ENCODE results near the gene RYR2. TPM values are rescaled to one million over a fixed set of nuclear protein-coding genes. Genes with fewer than 3 reads are reported as not detected.
A peak's percentile ranks its signal among the peaks of the same experiment; 100 is the strongest.
"Not testable (repeated sequence)": the region's sequence is repeated elsewhere in the genome, so short reads cannot be mapped to it uniquely, and the experiment has no call there.

Gene RYR2
- total and polyA plus RNA-seq, 12 donors, result 43.1 to 1,252 (median 872) TPM

GRCh38 chr1:237811633-237812032 is 769.6 kb downstream of the RYR2 start:
- Histone ChIP-seq H3K4me3 (no peak overlapping the region), H3K36me3 (peaks cover 0 to 60% (median 0%) of the 10 kb centered on the region in 9 donors), H3K9me3 (no peaks in the 10 kb centered on the region), H3K4me1 (peaks cover 0 to 32% (median under 1%) of the 10 kb centered on the region in 9 donors), H3K27me3 (no peaks in the 10 kb centered on the region), H3K27ac (no peak overlapping the region)
- no peak for TF ChIP-seq CTCF (IDR thresholded peaks at IDR 0.05)
- ATAC-seq (no peak), DNase-seq (no peak)
- 57 to 62% methylated on average over 5 of the region's 5 CpGs for WGBS, 2 donors
- intact Hi-C loops (cut with DNase I), result no loop called here

- no peak for DNase-seq
- intact Hi-C loops (cut with DNase I), result no loop called here
- H3K36me3 ChIP-seq, result peaks cover 0 to 64% (median 0%) of the 10 kb centered on the region in 9 donors
- no peak overlapping the region for H3K27ac ChIP-seq
- 31 to 37% methylated on average over 2 of the region's 2 CpGs for WGBS, 2 donors
- no peaks in the 10 kb centered on the region for H3K9me3 ChIP-seq
- H3K4me3 ChIP-seq, result no peak overlapping the region
- no peak for TF ChIP-seq CTCF (IDR thresholded peaks at IDR 0.05)
- H3K27me3 ChIP-seq, result no peaks in the 10 kb centered on the region
- H3K4me1 ChIP-seq, result peaks cover 0 to 36% (median 4%) of the 10 kb centered on the region in 9 donors
- peak; percentile 35 to 82 (median 68) for ATAC-seq
Observed at GRCh38 chr1:237812061-237812460, 770.1 kb downstream of the RYR2 start.

DNA sequence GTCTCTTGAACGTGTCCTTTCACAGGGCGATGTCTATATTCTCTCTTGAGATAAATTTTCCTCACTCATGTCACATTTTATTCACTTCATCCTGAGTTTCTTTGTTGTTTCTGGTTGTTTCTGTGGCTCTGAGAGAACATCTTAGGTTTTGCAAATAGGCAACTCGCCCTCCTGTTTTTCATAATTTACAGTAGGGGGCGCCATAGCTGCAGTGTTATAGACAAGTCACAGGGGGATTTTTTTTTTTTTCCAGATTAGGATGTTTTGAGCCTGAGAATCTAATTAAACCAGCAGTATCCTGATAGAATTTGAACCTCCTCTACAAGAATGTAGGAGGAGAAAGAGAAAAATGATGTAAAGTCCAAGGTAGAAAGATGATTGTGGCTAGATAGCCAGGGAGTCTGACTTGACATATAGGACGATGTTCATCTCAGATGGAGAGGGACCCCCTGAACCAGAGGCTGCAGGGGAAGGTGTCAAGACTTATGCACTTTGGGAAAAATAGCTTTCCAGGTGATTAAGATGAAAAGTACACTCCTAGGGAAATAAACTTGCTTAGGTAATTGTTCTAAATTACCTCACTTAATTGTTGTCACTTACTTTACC is 772.4 kb downstream of the RYR2 start:
- Histone ChIP-seq H3K27ac (no peak overlapping the region), H3K4me3 (no peak overlapping the region), H3K9me3 (no peaks in the 10 kb centered on the region), H3K4me1 (peaks cover 0 to 45% (median 7%) of the 10 kb centered on the region in 9 donors), H3K27me3 (no peaks in the 10 kb centered on the region), H3K36me3 (peaks cover 0 to 43% (median 0%) of the 10 kb centered on the region in 9 donors)
- WGBS, 2 donors, result 46 to 53% methylated on average over 5 of the region's 5 CpGs
- DNase-seq, result no peak
- peak; percentile 11 to 53 (median 47) for TF ChIP-seq CTCF (IDR thresholded peaks at IDR 0.05)
- ATAC-seq, result no peak
- intact Hi-C loops (cut with DNase I), result no loop called here

DNA sequence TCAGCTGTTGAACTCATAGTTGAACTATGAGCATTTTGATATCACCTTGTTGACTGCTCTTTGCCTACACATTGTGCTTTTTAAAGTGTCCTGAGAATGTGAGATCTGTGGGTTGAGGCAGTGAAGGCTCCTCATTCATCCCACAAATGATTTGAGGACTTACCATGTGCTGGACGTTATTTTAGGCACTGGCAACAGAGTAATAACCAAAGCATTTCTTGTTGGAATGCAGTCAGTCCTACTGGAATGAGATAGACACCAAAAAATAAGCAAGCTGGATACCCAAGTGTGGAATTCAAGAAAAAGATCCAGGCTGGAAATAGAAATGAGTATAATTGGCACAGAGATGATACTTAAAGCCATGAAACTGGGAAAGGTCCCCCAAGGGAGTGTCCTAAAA is 775.3 kb downstream of the RYR2 start:
- WGBS, 2 donors, result 8% methylated on average over 1 of the region's 1 CpG
- H3K27me3 ChIP-seq, result no peaks in the 10 kb centered on the region
- intact Hi-C loops (cut with DNase I), result no loop called here
- ATAC-seq, result peak in 2 of 8 donors; percentile 4 to 24
- no peak for TF ChIP-seq CTCF (IDR thresholded peaks at IDR 0.05)
- H3K4me1 ChIP-seq, result peaks cover 0 to 40% (median 7%) of the 10 kb centered on the region in 9 donors
- DNase-seq, result no peak
- H3K36me3 ChIP-seq, result peaks cover 0 to 43% (median 0%) of the 10 kb centered on the region in 9 donors
- H3K27ac ChIP-seq, result peak overlapping the region in 4 of 10 donors; percentile 9 to 47 (median 30)
- no peaks in the 10 kb centered on the region for H3K9me3 ChIP-seq
- no peak overlapping the region for H3K4me3 ChIP-seq

GRCh38 chr1:237820634-237821033 is 778.6 kb downstream of the RYR2 start:
- WGBS, 2 donors, result 66 to 90% methylated on average over 9 of the region's 9 CpGs

More at GRCh38 chr1:237820634-237821033, 778.6 kb downstream of the RYR2 start:
- H3K4me3 ChIP-seq; DNase-seq; H3K27me3 ChIP-seq; intact Hi-C loops (cut with DNase I); H3K27ac ChIP-seq; H3K9me3 ChIP-seq: not testable (repeated sequence)
- H3K4me1 ChIP-seq, result peaks cover 0 to 24% (median 7%) of the 10 kb centered on the region in 9 donors
- H3K36me3 ChIP-seq, result peaks cover 0 to 29% (median 0%) of the 10 kb centered on the region in 9 donors
- peak in 4 of 8 donors; percentile 4 to 36 (median 10) for ATAC-seq
